ENCODE data around the gene MED7.

The MED7 gene

GRCh38 chr5:157109744-157110143 lies 32.9 kb downstream of the MED7 start (continued):
- TF ChIP-seq ZNF571 (tag by site-specific recombination; IDR thresholded peaks at IDR 0.05): no peak
- TF ChIP-seq ZNF48 (tag by site-specific recombination; IDR thresholded peaks at IDR 0.05): no peak

DNA sequence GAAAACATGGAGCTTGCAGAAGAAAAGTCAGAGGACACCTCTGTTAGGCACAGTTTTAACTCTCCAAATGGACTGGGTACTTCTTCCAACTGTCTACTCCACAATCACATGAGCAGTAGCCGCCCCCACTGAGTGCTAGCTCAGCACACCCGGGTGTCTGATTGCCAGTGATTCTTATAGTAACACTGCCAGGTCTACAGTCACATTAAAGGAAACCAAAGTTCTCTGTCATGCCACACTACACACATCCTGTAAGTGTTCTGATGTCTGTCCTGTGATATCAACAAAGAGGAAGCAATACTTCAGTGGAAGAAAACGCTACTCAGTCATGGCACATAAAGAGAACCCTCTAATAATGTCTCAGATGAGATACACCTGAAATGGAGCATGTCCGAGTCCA lies 33.7 kb downstream of the MED7 start, which contains the start of gene HAVCR2:
HAVCR2 (minus strand) TSS at position 69 of the 400 bp plus-strand sequence; CDS start at position 8, 61 bp downstream.
- ChIA-PET CTCF (interaction anchor here (1.0 kb wide), 1 partner anchor 144 kb away, joined by 3 read pairs; no protein-coding TSS in a partner anchor), POLR2A (no interaction called here)
- no peak for TF ChIP-seq GLIS2 (tag by site-specific recombination; IDR thresholded peaks at IDR 0.05)
- no peak for TF ChIP-seq ZNF16 (tag by site-specific recombination; IDR thresholded peaks at IDR 0.05; ENCODE audit: low read depth)
- no peak for TF ChIP-seq ZBTB8A (tag by site-specific recombination; IDR thresholded peaks at IDR 0.05)
- TF ChIP-seq ATF2 (tag by site-specific recombination; IDR thresholded peaks at IDR 0.05; ENCODE audit: low read depth): no peak
- TF ChIP-seq ZNF266 (tag by site-specific recombination; IDR thresholded peaks at IDR 0.05; ENCODE audit: low read depth): no peak
- H3K9me3 ChIP-seq (ENCODE audit: control insufficient read depth, insufficient read depth, low read depth, low read length): no peaks in the 10 kb centered on the region
- no peak within 1 kb of the TSS for H3K4me3 ChIP-seq (ENCODE audit: low read depth, low read length)
- H3K4me1 ChIP-seq (ENCODE audit: control insufficient read depth, insufficient read depth, low read length): no peaks in the 10 kb centered on the region
- no peak within 1 kb of the TSS for H3K27ac ChIP-seq (ENCODE audit: extremely low read depth, low read depth, low read length)
- H3K36me3 ChIP-seq (ENCODE audit: control insufficient read depth in 2 of 2, insufficient read depth in 1 of 2, low read length in 2 of 2): no peaks in the 10 kb centered on the region

- Histone ChIP-seq H3K9me3 (ENCODE audit: control insufficient read depth, insufficient read depth, low read depth, low read length) (no peaks in the 10 kb centered on the region), H3K36me3 (ENCODE audit: control insufficient read depth in 2 of 2, insufficient read depth in 1 of 2, low read length in 2 of 2) (no peaks in the 10 kb centered on the region), H3K4me1 (ENCODE audit: control insufficient read depth, insufficient read depth, low read length) (no peaks in the 10 kb centered on the region), H3K27ac (ENCODE audit: extremely low read depth, low read depth, low read length) (no peak overlapping the region), H3K4me3 (ENCODE audit: low read depth, low read length) (no peak overlapping the region)
- POLR2A ChIA-PET: no interaction called here
- CTCF ChIA-PET: interaction anchor here (0.6 to 0.8 kb wide), 2 partner anchors 9 to 15 kb away, joined by 3 to 4 read pairs; no protein-coding TSS in a partner anchor
- TF ChIP-seq ZSCAN30 (tag by site-specific recombination; IDR thresholded peaks at IDR 0.05) (no peak), ZNF747 (tag by site-specific recombination; IDR thresholded peaks at IDR 0.05) (no peak), ZIC2 (tag by site-specific recombination; IDR thresholded peaks at IDR 0.05) (no peak), BCL11A (tag by site-specific recombination; IDR thresholded peaks at IDR 0.05; ENCODE audit: low read depth) (no peak), ZBTB6 (tag by site-specific recombination; IDR thresholded peaks at IDR 0.05) (no peak), BCL11B (tag by site-specific recombination; IDR thresholded peaks at IDR 0.05; ENCODE audit: low read depth) (no peak), ZNF2 (tag by site-specific recombination; IDR thresholded peaks at IDR 0.05) (no peak), ZNF449 (tag by site-specific recombination; IDR thresholded peaks at IDR 0.05) (no peak), ZNF600 (tag by site-specific recombination; IDR thresholded peaks at IDR 0.05) (no peak), MEIS1 (CRISPR knock-in tag; IDR thresholded peaks at IDR 0.05; ENCODE audit: borderline replicate concordance) (no peak)
- TF ChIP-seq, protein P1, sequence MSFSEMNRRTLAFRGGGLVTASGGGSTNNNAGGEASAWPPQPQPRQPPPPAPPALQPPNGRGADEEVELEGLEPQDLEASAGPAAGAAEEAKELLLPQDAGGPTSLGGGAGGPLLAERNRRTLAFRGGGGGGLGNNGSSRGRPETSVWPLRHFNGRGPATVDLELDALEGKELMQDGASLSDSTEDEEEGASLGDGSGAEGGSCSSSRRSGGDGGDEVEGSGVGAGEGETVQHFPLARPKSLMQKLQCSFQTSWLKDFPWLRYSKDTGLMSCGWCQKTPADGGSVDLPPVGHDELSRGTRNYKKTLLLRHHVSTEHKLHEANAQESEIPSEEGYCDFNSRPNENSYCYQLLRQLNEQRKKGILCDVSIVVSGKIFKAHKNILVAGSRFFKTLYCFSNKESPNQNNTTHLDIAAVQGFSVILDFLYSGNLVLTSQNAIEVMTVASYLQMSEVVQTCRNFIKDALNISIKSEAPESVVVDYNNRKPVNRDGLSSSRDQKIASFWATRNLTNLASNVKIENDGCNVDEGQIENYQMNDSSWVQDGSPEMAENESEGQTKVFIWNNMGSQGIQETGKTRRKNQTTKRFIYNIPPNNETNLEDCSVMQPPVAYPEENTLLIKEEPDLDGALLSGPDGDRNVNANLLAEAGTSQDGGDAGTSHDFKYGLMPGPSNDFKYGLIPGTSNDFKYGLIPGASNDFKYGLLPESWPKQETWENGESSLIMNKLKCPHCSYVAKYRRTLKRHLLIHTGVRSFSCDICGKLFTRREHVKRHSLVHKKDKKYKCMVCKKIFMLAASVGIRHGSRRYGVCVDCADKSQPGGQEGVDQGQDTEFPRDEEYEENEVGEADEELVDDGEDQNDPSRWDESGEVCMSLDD (tag by site-specific recombination; IDR thresholded peaks at IDR 0.05): no peak
- TF ChIP-seq, protein P2, sequence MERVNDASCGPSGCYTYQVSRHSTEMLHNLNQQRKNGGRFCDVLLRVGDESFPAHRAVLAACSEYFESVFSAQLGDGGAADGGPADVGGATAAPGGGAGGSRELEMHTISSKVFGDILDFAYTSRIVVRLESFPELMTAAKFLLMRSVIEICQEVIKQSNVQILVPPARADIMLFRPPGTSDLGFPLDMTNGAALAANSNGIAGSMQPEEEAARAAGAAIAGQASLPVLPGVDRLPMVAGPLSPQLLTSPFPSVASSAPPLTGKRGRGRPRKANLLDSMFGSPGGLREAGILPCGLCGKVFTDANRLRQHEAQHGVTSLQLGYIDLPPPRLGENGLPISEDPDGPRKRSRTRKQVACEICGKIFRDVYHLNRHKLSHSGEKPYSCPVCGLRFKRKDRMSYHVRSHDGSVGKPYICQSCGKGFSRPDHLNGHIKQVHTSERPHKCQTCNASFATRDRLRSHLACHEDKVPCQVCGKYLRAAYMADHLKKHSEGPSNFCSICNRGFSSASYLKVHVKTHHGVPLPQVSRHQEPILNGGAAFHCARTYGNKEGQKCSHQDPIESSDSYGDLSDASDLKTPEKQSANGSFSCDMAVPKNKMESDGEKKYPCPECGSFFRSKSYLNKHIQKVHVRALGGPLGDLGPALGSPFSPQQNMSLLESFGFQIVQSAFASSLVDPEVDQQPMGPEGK (tag by site-specific recombination; IDR thresholded peaks at IDR 0.05): no peak
- TF ChIP-seq, protein P3, sequence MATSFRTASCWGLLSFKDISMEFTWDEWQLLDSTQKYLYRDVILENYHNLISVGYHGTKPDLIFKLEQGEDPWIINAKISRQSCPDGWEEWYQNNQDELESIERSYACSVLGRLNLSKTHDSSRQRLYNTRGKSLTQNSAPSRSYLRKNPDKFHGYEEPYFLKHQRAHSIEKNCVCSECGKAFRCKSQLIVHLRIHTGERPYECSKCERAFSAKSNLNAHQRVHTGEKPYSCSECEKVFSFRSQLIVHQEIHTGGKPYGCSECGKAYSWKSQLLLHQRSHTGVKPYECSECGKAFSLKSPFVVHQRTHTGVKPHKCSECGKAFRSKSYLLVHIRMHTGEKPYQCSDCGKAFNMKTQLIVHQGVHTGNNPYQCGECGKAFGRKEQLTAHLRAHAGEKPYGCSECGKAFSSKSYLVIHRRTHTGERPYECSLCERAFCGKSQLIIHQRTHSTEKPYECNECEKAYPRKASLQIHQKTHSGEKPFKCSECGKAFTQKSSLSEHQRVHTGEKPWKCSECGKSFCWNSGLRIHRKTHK (tag by site-specific recombination; IDR thresholded peaks at IDR 0.05): no peak
- TF ChIP-seq, protein P4, sequence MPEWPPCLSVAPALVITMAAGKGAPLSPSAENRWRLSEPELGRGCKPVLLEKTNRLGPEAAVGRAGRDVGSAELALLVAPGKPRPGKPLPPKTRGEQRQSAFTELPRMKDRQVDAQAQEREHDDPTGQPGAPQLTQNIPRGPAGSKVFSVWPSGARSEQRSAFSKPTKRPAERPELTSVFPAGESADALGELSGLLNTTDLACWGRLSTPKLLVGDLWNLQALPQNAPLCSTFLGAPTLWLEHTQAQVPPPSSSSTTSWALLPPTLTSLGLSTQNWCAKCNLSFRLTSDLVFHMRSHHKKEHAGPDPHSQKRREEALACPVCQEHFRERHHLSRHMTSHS (tag by site-specific recombination; IDR thresholded peaks at IDR 0.05): no peak
Observed at GRCh38 chr5:157107508-157107907, 35.2 kb downstream of the MED7 start.
